NCI-H2107 treated with DMSO at 0.1 percent for 48 hours (cell line): Measurements from ENCODE around the gene GALNT9.
"Not testable (repeated sequence)": the region's sequence is repeated elsewhere in the genome, so short reads cannot be mapped to it uniquely, and the experiment has no call there.

Experiments used
- DNase-seq: peaks from one replicate; lab custom pipeline; 2025; ENCODE audit not compliant: unreplicated experiment; lab: John Stamatoyannopoulos, UW

Gene GALNT9

DNA sequence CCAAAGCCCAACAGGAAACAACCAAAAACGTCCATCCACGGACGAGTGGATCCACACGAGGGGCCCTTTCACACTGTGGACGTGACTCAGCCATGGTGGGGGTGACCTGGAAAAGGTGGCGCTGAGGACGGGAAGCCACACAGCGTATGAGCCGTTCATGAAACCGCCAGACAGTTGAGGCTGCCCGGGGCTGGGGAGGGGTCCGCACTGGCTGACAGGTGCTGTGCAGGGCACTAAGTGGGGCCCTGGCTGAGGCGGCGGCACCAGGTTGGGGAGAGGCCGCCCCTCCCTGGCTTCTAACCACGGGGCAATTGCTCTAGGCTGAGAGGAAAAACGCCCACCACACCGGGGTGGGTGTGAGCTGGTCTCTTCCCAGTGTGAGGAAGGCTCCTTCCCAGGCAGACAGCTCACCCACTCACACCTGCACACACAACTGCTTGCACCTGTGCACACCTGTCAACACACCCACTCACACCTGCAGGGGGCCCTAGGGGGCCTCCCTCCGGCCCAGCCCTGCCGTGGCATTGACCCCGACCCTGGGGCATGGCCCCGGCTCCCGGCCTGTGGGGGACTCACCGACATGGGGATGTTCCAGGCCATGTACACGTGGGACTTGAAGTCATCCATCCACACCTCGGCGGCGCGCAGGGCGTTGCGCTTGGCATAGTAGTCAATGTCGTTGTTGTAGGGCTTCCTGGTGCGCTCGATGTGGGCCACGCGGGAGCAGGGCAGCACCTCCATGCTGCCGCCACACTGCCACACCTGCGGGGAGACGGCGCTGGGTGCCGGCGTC lies 126.3 kb downstream of the GALNT9 start:
- DNase-seq: no peak

DNA sequence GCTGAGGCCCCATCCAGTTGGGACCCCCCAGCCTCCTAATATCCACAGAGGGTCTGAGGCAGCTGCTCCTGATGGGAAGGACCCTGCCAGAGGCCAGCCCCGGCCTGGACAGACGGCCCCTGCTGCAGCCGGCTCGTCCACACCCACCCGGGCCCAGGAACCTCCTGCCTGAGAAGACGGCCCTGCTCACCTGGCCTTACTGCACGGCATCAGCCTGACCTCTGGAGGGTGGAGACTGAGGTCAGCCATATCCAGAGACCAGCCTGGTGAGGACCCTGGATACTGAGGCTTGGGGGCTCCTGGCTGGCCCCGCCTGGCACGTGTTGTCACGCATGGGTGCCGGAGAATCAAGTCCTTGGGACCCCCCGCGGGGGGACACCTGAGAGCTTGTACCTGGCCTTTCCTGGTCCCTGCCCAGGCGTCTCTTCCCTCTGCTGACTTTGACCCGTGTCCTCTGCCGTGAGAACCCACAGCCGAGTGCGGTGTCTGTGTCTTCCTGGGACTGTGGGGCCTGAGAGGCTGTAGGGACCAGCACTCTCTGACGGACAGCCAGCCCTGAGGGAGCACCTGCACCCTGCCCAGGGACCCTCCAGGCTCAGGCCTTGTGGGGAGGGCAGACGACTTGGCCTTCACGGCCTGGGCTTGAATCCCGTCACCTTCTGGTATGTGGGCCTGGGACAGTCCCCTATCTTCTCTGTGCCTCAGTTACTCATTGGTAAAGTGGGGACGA lies 127.8 kb downstream of the GALNT9 start:
- no peak for DNase-seq

DNA sequence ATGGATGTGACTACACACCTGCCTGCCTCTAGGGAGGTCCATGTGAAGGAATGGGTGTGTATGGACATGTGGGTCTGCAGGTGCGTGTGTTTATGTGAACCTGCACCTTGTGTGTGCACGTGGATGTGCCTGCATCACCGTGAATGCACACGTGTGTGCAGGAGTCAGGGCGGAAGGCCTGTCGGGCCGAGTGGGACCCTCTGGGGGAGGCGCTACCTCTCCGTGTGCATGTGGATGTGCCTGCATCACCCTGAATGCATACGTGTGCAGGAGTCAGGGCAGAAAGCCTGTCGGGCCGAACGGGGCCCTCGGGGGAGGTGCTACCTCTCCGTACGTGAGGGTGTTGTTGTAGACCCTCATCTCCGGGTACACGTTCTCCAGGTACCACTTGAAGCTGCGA lies 128.6 kb downstream of the GALNT9 start:
- DNase-seq: no peak

DNA sequence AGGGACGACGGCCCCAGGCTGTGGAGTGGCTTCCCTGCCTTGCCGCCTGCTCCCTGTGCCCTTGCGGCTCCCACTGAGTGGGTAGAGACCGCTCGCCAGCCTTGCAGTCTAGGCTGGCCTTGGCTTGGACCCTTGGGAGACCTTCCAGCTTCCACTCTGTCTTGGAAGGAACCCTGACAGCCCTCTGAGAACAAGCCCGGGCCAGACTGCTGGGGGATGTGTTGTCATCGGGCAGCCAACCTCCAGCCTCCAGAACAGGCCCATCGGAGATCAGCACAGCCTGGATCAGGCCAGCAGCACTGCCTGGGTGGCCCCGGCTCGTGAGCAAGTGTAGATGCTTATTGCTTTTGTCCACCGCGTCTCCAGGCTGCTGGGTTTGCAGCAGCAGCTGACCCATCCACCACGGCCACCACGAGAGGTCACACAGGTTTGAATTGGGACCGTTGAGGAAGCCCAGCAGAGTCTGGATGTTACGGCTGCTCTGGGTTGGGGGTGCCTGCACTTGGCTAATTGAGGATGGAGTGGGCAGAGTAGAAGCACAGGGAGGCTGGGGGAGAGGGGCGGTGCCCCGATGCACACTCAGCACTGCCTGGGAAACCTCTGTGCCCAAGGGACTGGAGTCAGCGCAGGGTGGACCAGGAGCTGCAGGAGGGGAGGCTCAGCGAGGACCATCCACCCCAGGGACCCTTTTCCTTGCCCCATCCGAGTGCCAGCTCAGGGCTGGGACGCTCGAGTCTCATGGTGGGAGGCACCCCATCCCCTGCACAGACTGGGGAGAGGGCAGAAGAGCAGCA lies 129.7 kb downstream of the GALNT9 start:
- DNase-seq: no peak

DNA sequence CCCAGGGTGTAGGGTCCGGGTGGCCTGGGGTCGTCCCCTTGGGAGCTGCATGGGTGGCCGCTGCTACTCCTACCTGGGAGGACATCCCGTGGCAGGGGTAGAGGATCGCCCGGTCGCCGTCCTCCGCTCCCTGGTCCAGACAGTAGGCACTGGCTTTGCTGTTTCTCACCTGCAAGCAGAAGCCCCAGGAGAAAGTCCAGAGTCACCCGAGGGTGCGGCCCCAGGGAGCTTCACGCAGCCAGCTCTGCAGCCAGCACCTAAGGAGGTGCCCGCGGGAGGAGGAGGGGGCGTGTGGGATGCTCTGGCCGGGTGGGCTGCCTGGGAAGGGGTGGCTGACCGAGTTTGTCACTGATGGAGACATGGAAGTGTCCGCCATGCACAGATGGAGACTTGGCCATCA lies 130.3 kb downstream of the GALNT9 start:
- no peak for DNase-seq

DNA sequence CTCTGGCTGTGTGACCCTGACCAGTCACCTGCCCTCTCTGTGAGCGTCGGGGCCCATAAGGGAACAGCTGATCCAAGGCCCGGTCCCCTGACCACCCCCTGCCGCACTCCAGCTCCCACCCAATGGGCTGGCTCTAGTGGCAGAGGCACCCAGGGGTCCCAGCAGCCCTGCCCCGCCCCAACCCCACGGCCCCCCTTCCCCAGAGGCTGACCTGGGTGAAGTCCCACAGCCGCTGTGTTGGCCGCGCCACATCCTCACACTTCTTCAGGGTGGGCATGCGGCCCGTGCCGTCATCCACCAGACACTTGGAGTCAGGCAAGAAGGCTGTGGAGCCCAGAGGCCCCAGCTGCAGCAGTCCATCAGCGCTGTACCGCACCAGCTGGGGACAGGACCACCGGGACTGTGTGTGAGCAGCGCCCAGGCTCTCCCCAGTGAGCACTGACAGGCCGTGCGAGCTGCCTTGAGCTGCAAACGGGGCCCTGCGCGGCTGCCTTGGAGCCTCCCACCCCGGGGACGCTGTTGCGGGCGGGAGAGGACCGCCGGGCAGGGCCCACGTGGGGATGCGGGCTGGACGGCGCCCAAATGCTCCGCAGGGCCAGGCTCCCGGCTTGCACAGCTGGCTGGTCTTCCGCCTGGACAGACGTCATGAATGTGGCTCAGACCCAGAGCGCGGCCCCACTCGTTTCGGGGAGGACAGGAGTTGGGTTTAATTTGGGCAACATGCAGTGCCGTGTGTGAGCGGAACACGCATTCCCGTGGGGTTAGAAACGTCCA lies 131.6 kb downstream of the GALNT9 start:
- no peak for DNase-seq

DNA sequence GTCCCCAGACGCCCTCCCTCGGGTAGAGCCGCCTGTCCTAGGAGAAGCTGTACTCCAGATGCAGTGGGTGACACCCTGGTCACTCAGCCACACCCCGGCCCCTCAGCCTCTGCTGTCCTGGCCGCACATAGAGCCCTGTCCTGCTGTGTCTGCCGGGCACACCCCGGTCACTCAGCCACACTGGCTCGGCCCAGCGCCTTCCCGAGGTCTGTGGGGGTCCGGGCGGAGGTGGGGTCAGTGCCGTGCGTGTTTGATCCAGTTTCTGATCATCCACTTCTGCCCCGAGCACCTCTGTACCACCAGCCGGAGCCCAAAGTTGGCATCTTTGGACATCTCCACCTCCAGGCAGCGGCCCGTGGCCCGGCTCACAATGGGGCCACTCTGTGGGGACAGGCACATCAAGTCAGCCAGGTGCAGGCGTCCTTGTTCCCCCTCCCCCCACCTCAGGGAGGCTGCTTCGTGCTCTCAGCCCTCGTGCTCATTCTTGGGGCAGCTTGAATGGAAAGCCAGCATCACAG lies 132.5 kb downstream of the GALNT9 start:
- no peak for DNase-seq

DNA sequence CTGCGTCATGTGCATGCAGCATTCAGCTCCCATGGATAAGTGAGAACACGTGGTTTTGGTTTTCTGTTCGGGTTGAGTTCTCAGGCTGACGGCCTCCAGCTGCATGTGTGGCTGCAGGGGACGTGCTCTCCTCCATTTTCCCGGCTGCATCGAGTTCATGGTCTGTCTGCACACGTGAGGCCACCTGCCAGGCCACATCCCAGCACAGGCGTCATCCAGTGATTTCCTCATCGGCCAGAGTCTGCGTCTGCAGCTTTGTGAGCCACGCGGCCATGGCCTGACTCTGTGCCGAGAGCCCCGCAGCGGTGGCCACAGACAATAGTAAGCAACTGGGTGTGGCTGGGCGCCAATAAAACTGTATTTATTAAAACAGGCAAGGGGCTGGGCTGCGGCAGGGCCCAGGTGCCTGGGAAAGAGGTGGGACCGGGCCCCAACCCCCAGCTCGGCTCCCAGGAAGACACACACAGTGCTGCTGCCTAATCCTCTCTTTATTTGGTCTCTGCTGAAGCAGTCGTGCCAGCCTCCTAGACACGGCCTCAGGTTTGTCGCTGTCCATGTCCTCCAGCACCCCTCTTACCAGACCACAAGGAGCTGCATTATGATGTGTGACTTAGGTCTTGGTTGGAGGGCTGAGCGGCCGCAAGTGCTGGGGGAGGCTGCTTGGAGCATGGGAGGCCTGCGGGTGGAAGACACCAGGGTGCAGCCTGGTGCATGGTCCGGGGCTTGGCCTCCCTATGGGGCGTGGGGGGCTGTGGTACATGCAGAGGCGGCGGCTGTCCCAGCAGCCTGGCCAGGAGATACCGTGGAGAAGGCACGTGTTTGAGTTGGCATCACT lies 133.1 kb downstream of the GALNT9 start:
- peak; percentile 80 for DNase-seq

DNA sequence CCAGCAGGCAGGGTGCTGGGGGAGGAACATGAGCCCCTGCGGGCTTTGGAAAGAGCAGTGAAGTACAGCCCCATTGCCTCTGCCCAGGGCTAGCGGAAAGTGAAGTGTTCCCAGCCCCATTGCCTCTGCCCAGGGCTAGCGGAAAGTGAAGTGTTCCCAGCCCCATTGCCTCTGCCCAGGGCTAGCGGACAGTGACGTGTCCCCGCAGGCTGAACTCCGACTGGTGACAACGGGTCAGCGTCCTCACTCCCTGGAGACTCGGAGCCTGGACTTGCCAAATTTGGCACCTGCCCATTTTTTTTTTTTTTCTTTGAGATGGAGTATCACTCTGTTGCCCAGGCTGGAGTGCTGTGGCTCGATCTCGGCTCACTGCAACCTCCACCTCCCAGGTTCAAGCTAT lies 134.1 kb downstream of the GALNT9 start:
- not testable (repeated sequence) for DNase-seq

DNA sequence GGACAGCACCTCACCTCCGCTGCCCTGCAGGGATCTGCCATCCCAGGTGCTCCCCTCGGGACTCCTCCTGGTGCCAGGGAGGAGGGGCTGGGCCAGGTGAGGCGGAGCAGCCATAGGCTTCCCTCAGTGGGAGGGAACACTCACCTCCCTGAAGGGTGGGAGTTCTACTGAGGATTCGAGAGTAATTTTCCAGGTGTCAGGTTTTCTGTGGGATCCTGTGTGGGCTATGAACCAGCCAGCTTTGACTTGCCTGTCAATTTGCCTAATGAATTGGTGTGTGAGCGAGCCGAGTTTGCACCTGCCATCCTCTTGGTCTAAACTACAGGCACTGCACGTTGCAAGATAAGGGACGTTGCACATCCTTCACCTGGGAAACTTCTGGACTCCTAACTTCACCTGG lies 134.8 kb downstream of the GALNT9 start:
- DNase-seq: peak; percentile 85

DNA sequence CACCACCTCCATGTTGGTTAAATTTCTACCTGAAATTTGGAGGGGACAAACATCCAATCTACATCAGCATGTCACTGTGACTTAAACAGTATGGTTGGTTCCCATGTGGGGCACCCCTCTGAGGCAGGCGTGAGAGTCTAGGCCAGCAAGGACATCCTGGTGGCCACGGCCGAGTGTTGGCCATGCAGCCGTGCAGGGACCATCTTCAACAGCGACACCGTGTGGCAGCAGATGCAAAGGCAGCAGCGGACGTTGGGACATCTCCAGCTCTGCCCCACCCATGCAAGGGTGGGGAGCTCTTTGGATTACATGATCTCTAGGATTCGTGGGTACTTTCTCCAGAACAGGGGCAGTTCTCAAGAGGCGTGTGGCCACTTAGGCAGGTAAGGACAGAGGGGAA lies 135.3 kb downstream of the GALNT9 start:
- no peak for DNase-seq

DNA sequence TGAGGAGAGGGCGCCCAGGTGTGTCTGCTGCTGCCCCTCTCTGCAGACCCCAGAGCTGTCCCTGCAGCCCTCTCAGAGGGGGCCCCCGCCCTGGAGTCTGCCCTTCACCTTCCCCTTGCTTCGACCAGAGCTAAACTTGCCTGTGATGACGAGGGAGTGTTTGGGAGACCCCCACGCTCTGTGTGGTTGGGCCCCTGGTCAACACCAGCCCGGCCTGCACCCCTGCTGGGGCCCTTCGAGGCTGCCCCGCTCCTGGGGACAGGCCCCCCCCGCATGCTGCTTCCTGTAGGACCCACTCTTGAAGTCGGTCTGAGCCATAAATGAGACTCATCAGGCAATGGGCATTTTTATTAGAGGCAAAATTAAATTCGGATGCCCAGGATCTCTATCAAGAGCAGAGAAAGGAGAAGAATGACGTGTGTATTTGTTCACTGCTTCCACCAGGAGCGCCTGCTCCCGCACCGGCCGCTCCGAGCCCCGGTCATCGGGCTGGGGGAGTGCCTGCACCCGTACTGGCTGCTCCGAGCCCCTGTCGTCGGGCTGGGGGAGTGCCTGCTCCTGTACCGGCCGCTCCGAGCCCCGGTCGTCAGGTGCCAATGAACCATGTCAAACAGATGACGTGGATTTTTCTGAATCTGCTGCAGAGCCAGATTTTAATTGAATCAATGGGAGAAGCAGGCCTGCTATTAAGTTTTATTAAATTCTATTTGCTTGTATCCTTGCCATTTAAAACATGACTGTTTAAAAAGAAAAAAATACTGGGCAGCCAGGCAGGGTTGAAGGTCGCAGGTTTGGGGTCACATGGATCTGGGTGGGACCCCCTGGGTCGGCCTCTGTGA lies 137.5 kb downstream of the GALNT9 start:
- no peak for DNase-seq

DNA sequence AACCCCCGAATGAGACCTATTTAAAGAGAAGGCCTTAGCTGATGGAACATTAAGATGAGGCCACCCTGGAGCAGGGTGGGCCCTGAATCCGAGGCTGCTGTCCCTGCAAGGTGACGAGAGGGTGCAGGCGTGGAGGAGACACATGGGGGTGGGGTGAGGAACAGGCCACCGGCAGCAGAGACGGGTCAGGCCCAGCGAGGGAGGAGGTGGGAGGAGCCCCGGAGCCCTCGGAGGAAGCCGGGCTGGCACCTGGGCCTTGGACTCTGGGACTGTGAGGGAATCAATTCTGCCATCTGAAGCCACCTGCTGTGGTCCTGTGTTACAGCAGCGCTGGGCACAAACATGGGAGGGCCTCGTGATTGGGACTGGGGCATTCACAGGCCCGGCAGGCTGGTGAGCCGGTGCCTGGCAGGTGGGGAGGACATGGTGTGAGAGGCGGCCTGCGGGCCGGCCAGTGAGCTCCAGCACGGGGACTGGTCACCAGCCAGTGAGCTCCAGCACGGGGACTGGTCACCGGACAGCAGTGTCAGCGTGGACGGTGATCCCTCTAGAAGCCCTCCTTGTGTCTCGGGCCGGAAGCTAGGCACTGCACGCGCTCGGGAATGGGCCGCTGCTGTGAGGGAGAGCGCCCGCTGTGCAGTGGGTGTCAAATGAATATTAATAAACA lies 138.4 kb downstream of the GALNT9 start:
- no peak for DNase-seq

DNA sequence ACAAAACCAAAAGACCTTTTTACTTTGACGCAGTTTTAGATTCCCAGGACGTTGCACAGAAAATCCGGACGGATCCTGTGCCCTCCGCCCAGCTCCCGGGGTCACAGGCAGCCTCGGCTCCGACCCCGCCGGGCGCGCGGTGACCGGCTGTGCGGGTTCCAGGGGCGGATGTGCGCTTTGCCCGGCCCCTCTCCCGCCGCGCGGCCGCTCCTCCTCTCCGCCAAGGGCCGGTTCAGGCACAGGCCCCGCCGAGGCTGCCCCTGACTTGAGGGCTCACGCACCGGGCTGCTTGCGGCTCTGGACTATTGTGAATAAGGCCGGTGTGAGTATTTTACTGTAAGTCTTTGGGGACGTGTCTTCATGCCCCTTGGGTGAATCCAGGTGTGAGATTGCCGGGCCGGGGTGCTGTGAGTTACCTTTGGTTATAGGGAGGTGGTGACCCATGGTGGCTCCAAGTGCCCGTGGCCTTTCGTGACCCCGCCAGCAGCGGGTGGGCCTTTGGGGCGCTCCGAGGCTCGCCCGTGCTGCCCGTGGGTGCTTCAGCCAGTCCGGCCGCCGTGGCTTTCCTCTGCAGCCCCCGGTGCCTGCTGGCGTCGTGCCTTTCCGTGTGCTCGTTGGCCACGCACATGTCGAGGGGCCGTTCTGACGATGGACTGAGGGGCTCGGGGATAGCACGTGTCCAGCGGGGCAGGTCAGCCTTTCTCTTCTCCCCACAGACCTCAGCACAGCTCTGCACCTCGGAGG lies 139.2 kb downstream of the GALNT9 start:
- no peak for DNase-seq

DNA sequence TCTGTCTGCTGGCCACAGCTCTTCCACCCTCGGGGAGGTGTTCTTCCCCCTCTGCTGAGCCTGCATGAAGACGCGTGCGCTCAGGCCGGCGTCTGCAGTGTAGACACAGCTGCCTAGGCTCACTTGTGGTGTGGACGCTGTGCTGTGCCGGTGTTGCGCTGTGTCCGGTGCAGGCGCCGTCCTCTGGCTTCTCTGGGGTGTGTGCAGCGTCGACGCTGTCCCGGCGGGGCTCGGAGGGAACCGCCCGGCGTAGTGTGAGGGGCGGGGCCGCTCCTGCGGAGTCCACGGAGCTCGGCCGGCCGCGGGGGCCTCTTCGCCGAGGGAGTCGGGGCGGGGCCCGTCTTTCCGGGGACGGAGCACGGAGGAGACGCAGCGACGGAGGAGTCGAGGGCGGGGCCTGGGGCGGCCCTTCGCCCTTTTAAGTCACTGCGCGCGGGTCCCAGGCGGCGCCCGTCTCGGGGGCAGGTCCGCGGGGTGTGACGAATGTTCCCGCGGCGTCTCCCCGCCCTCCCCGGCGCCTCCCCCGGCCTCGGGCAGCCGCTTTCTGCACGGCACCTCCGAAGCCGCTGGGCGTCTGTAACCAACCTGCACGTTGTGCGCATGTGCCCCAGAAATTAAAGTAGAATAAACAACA lies 139.9 kb downstream of the GALNT9 start:
- peak; percentile 21 for DNase-seq

DNA sequence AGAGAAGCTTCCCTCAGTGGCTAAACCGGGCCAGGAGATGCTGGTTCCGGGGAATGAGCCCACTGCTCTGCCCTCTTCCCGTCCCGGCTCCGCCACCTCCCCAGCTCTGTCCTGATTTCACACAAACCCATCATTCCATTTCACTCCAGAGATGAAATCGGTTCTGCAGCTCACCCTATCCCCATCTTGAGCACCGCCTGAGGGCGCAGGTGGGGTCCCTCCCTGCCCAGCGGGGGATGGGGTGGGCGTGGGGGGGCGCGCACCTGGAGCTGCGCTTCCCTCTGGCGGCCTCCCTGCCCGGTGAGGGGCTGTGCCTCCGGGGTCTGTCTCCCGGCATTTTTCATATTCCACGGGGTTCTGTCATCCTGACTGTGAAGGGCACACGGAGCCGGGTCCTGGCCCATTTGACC lies 140.5 kb downstream of the GALNT9 start:
- DNase-seq: no peak

DNA sequence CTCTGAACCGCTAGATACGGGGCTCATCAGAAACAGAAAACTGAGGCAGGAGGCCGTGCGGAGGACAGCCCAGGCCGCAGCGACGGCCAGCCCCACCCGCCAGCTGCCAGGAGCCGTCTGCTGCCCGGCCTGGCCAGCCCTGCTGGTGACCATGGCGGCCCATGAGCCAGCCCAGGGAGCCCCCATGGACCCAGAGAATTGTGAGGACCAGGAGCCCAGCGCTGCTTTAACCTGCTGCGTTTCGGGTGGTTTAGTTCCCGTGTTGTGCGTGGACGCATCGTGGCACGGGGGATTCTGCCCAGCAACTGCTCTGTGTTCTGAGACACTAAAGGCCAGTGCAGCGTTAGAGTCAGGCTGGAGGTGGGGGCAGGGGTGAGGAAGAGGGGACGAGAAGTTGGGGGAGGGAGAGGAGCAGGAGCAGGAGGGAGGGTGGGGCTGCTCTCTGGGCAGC lies 140.9 kb downstream of the GALNT9 start:
- DNase-seq: no peak
